Measurements from ENCODE around the gene UAP1L1. TPM values are rescaled to one million over a fixed set of nuclear protein-coding genes. Genes with fewer than 3 reads are reported as not detected.

UAP1L1 gene
- total and polyA plus RNA-seq, 2 of the 8 experiments (the other 6 are each of a cell fraction or from before 2014, with no cell fraction given): 2.0 to 5.4 TPM

DNA sequence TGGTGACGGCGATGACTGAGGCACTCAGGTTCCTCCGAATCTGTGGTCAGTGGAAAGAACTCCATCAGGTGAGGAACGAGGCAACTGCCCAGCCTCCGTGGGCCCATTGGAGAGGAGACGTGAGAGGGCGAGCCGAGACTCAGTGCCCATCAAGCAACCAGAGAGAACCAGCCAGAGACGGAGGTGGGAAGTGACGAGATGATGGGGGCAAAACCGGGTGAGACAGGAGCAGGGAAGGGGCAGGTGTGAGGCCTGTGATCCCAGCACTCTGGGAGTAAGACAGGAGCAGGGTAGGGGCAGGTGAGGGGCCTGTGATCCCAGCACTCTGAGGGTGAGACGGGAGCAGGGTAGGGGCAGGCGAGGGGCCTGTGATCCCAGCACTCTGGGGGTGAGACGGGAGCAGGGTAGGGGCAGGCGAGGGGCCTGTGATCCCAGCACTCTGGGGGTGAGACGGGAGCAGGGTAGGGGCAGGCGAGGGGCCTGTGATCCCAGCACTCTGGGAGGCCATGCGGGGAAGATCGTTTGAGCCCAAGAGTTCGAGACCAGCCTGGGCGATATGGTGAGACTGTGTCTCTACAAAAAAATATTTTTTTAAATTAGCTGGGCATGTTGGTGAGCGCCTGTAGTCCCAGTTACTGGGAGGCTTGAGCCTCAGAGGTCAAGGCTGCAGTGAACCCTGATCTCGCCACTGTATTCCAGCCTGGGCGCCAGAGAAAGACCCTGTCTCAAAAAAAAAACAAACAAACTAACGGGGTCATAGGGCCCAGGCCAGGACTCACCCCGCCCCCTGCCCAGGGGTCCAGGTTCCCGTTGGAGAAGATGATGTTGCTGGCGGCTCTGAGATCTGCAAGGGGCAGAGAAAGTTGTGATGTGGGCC lies 33.8 kb downstream of the UAP1L1 start:
- no peak for FAIRE-seq
- H4K20me1 ChIP-seq (replicated peaks in 1 of 2; ENCODE audit: control insufficient read depth in 1 of 2, insufficient read depth in 2 of 2, low read length in 2 of 2): peaks cover 0 to 4% of the 10 kb centered on the region in 2 experiments
- no peak overlapping the region for H4K5ac ChIP-seq (ENCODE audit: insufficient read length, low read depth, low read length)
- H3K4me2 ChIP-seq (ENCODE audit: insufficient read depth in 1 of 2, low read depth in 2 of 2, low read length in 2 of 2): no peak overlapping the region
- no peak overlapping the region for H2BK120ac ChIP-seq (replicated peaks; ENCODE audit: low read depth, low read length)
- no peak overlapping the region for H2BK15ac ChIP-seq (ENCODE audit: low read length)
- no peak overlapping the region for H3K56ac ChIP-seq (replicated peaks; ENCODE audit: insufficient read length, low read depth, low read length)
- ChIA-PET CTCF (ENCODE audit: partially characterized antibody) (interaction anchor here (0.6 to 1.2 kb wide), 2 partner anchors 43 to 78 kb away, joined by 3 to 4 read pairs; partner anchors contain the start of genes ANAPC2 and SSNA1), POLR2A (ENCODE audit: partially characterized antibody) (interaction anchor here (1.3 kb wide), 1 partner anchor 37 kb away, joined by 4 read pairs; no protein-coding TSS in a partner anchor)
- H3K14ac ChIP-seq (ENCODE audit: insufficient read length): no peak overlapping the region
- H3K18ac ChIP-seq (ENCODE audit: extremely low read depth, low read length): no peak overlapping the region
- H3K4me3 ChIP-seq (ENCODE audit: extremely low read depth in 1 of 4, insufficient read depth in 2 of 4, low read depth in 3 of 4, low read length in 4 of 4): no peak overlapping the region
- H3K9me3 ChIP-seq (ENCODE audit: insufficient read depth in 2 of 2, low read depth in 1 of 2, low read length in 1 of 2): no peaks in the 10 kb centered on the region
- no peak overlapping the region for H4K91ac ChIP-seq (replicated peaks; ENCODE audit: insufficient read length, low read length)
- DNase-seq (ENCODE audit: low read depth in 1 of 2, low spot score in 2 of 2): no peak
- no peak overlapping the region for H2AFZ ChIP-seq (ENCODE audit: low read length)
- H2BK12ac ChIP-seq (ENCODE audit: low read depth, low read length): no peak overlapping the region
- no peak overlapping the region for H2BK20ac ChIP-seq (ENCODE audit: low read length)
- H3K79me1 ChIP-seq (ENCODE audit: low read depth, low read length): no peaks in the 10 kb centered on the region
- peaks cover 3% of the 10 kb centered on the region; the same call in 1 of the 2 replicates for H3K23me2 ChIP-seq (ENCODE audit: low read depth, low read length)
- H3K9ac ChIP-seq (replicated peaks in 1 of 4; ENCODE audit: extremely low read depth in 1 of 4, low read depth in 3 of 4, low read length in 3 of 4): no peak overlapping the region
- peaks cover 15 to 34% (median 29%) of the 10 kb centered on the region in 4 experiments for H3K27me3 ChIP-seq (replicated peaks in 1 of 4; ENCODE audit: control insufficient read depth in 3 of 4, extremely low read depth in 1 of 4, insufficient read depth in 3 of 4, low read length in 3 of 4)
- no peak overlapping the region for H4K8ac ChIP-seq (ENCODE audit: extremely low read depth, insufficient read depth, low read length)
- no peak overlapping the region for H3K23ac ChIP-seq (ENCODE audit: insufficient read length)
- H2BK5ac ChIP-seq (ENCODE audit: low read depth, low read length): no peak overlapping the region
- H3K27ac ChIP-seq (ENCODE audit: low read depth, low read length): no peak overlapping the region
- H3K4ac ChIP-seq (replicated peaks; ENCODE audit: insufficient read length, low read depth, low read length): no peak overlapping the region
- H3K79me2 ChIP-seq (ENCODE audit: control insufficient read depth in 1 of 2, insufficient read depth in 2 of 2, low read length in 2 of 2): no peaks in the 10 kb centered on the region
- H3K4me1 ChIP-seq (replicated peaks in 1 of 4; ENCODE audit: control insufficient read depth in 3 of 4, insufficient read depth in 4 of 4, low read length in 3 of 4): peaks cover 0 to 7% (median under 1%) of the 10 kb centered on the region in 4 experiments; a peak in 3 of 7 replicates
- 86% methylated on average over 26 of the region's 28 CpGs; no CpG with 5 or more reads in 1 of the 2 experiments for WGBS, 2 experiments (ENCODE audit: extremely low coverage in 1 of 2, insufficient coverage in 1 of 2, insufficient read length in 1 of 2, insufficient replicate concordance in 2 of 2, low coverage in 1 of 2, low lambda C conversion rate in 2 of 2, missing lambda C conversion rate in 1 of 2)
- peaks cover 0 to 5% (median under 1%) of the 10 kb centered on the region in 4 experiments; a peak in 3 of 8 replicates for H3K36me3 ChIP-seq (ENCODE audit: control insufficient read depth in 2 of 4, insufficient read depth in 4 of 4, low read length in 3 of 4)
- no peak overlapping the region for H2AK5ac ChIP-seq (ENCODE audit: low read depth, low read length)
- TF ChIP-seq POLR2AphosphoS5 (IDR thresholded peaks at IDR 0.05; ENCODE audit: low read depth, low read length): no peak
